PFSK-1 (cell line): Measurements from ENCODE around the gene UBE2L3.

Experiments
- FOXP2 ChIP-seq: optimal IDR thresholded peaks from 2 replicates; pipeline ENCODE3; 2011; ENCODE audit warnings: borderline replicate concordance, control low read depth, inconsistent platforms; ENCODE audit not compliant: insufficient read depth; ENCODE audit errors: extremely low read length, extremely low read depth
- POLR2AphosphoS5 ChIP-seq: IDR thresholded peaks from 2 replicates; pipeline ENCODE4 v1.6.1; 2012; ENCODE audit warnings: low read depth, mild to moderate bottlenecking, control low read depth, low read length, moderate library complexity
- SIN3A ChIP-seq: IDR thresholded peaks from 2 replicates; pipeline ENCODE4 v1.6.1; 2012; ENCODE audit warnings: mild to moderate bottlenecking, low read length, moderate library complexity, borderline replicate concordance; ENCODE audit not compliant: insufficient read depth
- TAF1 ChIP-seq: IDR thresholded peaks from 2 replicates; pipeline ENCODE4 v1.6.1; 2012; ENCODE audit warnings: low read length, control low read depth, borderline replicate concordance; ENCODE audit not compliant: insufficient read depth
- TF ChIP-seq, protein P1 (sequence below), 2 experiments: IDR thresholded peaks; 2 replicates each; pipeline versions ENCODE4 v1.6.1 to v1.8.0; 2011 to 2012; ENCODE audit warnings: low read depth in 2 of 2, low read length in 2 of 2, control low read depth in 1 of 2, inconsistent platforms in 1 of 2, mild to moderate bottlenecking in 1 of 2, moderate library complexity in 1 of 2; ENCODE audit not compliant: insufficient read depth in 1 of 2

DNA sequence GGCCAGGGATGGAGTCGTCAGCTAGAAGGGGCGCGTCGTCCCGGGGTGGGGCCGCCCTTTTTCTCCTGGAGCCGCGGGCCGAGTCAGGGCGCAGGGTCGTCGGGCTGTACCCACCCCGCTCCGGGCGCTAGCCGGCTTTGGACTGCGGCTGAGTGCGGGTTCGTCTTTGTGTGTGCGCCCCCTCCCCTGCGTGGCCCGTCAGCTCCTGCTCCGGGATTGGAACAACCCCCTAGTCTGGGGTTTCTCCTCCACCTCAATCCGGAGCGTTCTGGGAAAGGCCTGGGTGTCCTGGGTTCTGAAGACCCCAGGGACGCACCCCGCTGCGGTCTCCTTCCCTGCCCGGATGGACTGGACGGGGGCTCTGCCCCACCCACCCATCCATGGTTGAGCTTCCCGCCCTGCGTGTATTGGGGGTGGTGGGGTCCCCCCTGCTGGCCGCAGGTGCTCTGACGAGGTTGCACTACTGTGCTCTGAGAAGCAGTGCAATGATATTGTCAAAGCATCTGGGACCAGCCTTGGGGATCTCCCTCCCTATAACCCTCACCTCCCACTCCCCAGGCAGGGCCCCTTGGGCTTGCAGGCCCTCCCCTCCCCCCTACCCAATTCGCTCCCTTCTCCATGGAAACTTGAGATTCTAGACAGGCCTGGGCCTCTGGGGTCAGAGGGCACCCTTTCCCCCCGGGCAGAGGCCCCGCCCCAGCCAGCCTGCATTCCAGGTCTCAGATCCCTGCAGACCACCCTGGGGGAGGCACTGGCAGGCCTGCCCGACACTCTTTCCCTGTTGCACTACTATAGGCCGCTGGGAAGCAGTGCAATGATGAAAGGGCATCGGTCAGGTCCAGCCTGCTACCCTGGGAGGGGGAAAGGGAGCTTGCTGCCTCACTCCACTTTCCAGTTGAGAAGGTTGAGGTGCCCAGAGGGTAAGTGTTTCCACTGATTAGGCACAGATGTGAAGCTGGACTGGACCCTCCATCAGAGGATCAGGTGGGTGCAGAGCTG, 85.3 kb downstream of the UBE2L3 start:
- TF ChIP-seq POLR2AphosphoS5 (no peak; the same call in 1 of the 2 replicates), TAF1 (no peak), SIN3A (no peak), FOXP2 (no peak)
- TF ChIP-seq, protein P1, sequence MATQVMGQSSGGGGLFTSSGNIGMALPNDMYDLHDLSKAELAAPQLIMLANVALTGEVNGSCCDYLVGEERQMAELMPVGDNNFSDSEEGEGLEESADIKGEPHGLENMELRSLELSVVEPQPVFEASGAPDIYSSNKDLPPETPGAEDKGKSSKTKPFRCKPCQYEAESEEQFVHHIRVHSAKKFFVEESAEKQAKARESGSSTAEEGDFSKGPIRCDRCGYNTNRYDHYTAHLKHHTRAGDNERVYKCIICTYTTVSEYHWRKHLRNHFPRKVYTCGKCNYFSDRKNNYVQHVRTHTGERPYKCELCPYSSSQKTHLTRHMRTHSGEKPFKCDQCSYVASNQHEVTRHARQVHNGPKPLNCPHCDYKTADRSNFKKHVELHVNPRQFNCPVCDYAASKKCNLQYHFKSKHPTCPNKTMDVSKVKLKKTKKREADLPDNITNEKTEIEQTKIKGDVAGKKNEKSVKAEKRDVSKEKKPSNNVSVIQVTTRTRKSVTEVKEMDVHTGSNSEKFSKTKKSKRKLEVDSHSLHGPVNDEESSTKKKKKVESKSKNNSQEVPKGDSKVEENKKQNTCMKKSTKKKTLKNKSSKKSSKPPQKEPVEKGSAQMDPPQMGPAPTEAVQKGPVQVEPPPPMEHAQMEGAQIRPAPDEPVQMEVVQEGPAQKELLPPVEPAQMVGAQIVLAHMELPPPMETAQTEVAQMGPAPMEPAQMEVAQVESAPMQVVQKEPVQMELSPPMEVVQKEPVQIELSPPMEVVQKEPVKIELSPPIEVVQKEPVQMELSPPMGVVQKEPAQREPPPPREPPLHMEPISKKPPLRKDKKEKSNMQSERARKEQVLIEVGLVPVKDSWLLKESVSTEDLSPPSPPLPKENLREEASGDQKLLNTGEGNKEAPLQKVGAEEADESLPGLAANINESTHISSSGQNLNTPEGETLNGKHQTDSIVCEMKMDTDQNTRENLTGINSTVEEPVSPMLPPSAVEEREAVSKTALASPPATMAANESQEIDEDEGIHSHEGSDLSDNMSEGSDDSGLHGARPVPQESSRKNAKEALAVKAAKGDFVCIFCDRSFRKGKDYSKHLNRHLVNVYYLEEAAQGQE (IDR thresholded peaks at IDR 0.05; ENCODE audit: insufficient read depth in 1 of 2, low read depth in 2 of 2, low read length in 2 of 2): no peak
